Activated CD4-positive, CD25-positive, alpha-beta regulatory T cell (primary cell): ENCODE measurements around the gene MAPKBP1.
"Not testable (repeated sequence)": the region's sequence is repeated elsewhere in the genome, so short reads cannot be mapped to it uniquely, and the experiment has no call there.

Experiments
- DNase-seq, 4 experiments: peaks; one replicate each; lab custom pipeline; 2025; lab: John Stamatoyannopoulos, UW

The MAPKBP1 gene

GRCh38 chr15:41774062-41774881 is at the start of gene MAPKBP1:
Gene MAPKBP1 (plus strand): TSS chr15:41774484. CDS start chr15:41775276, 792 bp downstream.
- peak; percentile 88 to 96 (median 93) for DNase-seq

GRCh38 chr15:41727143-41727542 is 47.1 kb upstream of the MAPKBP1 start:
- no peak for DNase-seq

DNA sequence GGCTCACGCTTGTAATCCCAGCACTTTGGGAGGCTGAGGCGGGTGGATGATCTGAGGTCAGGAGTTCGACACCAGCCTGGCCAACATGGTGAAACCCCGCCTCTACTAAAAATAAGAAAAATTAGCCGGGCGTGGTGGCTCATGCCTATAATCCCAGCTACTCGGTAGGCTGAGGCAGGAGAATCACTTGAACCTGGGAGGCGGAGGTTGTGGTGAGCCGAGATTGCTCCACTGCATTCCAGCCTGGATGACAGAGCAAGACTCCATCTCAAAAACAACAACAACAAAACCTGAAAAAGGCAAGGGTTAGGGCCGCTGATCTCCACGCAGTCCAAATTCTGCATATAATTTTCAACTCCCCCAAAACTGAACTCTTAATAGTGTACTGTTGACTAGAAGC is 46.2 kb upstream of the MAPKBP1 start:
- DNase-seq, result not testable (repeated sequence)

GRCh38 chr15:41730543-41730942 is 43.7 kb upstream of the MAPKBP1 start:
- no peak for DNase-seq

DNA sequence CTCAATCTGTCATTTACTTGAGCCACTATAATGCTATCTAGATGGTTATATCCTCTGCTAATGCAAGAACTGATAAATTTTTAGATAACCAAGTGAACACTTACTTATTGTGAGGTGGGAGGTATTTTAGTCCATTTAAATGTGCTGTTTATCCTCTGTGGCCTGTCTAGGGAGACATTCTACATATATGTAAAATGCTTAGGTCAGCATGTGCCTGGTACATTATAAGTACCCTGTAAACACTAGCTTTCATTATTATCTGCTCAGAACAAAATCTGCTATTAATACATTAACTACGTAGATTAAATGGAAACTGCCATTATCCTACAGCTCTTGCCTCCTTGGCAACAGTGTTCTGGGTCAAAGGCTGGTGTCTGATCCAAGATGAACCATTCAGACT is 41.8 kb upstream of the MAPKBP1 start:
- no peak for DNase-seq

DNA sequence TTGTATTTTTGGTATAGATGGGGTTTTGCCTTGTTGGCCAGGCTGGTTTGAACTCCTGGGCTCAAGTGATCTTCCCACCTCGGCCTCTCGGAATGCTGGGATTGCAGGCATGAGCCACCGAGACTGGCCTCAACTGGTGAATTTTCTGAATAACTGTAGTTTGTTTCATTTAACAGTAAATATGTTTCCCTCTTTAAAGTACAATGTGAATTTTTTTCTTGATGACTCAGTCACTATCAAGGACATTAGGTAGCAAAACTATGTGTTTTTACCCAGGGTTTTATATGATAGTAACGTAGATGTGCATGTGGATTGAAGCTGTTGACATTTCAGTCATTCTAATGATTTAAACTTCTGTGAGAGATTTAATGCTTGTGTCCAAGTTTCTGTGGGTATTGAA is 40.2 kb upstream of the MAPKBP1 start:
- DNase-seq, result no peak

DNA sequence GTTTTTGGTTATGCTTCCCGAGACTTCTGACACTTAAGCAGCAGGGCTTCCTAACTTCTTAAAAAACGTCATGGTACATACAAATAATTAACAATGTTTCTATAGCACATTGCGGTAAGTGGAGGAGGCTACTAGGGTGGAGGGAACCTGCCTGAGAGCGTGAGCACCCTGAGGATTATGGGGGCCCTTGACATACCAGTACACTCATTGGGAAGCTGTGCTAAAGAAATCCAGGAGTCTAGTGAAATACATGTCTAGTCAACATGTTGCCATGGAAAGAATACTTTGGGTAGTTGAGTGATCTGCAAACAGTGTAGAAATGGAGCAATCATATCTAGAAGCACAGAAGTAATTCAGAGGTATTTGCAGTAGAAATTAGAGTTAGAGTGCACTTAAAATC is 39.2 kb upstream of the MAPKBP1 start:
- no peak for DNase-seq

DNA sequence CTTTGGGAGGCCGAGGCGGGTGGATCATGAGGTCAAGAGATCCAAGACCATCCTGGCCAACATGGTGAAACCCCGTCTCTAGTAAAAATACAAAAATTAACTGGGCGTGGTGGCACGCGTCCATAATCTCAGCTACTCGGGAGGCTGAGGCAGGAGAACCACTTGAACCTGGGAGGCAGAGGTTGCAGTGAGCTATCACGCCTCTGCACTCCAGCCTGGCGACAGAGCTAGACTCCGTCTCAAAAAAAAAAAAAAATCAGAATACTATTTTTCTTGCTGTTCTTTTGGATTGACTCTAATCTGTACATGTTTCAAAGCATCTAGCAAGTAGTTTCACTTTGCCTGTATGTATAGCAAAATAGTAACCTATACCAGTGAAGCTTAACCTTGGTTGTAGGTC is 38.8 kb upstream of the MAPKBP1 start:
- DNase-seq, result not testable (repeated sequence)

DNA sequence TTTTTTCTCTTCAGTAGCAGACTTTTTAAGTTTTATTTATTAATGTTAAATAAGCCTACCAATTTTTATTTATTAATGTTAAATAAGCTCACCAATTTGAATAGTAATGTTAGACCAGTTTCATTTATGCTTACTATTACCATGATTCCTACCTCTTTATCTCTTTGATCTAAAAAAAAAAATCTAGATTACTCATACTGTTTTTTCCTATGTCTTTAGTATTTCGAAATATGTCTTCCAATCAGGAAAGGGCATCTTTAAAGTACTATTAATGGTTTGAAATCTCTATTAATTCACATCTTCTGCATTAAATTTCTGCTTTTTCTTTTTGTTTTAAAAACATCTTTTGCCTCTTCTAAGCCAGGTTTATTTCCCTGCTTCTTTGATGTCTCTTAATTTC is 27.5 kb upstream of the MAPKBP1 start:
- DNase-seq, result no peak

- no peak for DNase-seq
Observed at GRCh38 chr15:41756198-41756597, 18.1 kb upstream of the MAPKBP1 start.

GRCh38 chr15:41772720-41773331 is 1.5 kb upstream of the MAPKBP1 start:
- peak in 3 of 4 experiments; percentile 14 to 34 (median 21) for DNase-seq

- DNase-seq, result no peak
Observed at GRCh38 chr15:41773332-41773728, 954 bp upstream of the MAPKBP1 start.

GRCh38 chr15:41773729-41774061 is 589 bp upstream of the MAPKBP1 start:
- DNase-seq, result no peak

- DNase-seq, result no peak
Observed at GRCh38 chr15:41774882-41775417, 666 bp downstream of the MAPKBP1 start.

- DNase-seq, result no peak
Observed at GRCh38 chr15:41775651-41776050, 1.4 kb downstream of the MAPKBP1 start.

DNA sequence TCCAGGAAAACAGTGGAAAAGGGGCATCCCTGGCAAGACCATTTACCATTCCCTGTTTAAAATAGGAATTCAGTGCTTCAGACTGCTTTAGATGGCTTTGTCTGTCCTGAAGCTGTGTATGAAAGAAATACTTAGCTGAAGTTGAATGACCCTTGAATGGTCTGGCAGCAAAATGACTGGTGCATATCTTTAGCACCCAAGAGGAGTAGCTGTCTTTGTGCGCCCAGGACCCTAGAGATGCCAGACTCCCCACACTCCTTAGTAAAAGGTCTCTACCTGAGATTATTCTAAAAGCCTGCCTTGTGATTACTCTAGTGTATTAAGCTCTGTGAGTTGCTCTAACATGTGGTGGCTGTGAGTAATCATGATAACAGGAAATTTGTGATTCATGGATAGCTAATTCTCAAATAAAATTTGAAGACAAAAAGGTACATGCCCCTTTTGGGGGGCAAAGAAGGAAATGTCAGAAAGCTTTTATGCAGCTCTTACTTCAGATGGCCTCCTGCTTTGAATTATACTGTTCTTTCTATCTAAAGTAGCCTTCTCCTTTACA is 3.2 kb downstream of the MAPKBP1 start:
- no peak for DNase-seq

- no peak for DNase-seq
Observed at GRCh38 chr15:41778521-41778920, 4.2 kb downstream of the MAPKBP1 start.

- DNase-seq, result no peak
Observed at GRCh38 chr15:41779662-41780157, 5.4 kb downstream of the MAPKBP1 start.

DNA sequence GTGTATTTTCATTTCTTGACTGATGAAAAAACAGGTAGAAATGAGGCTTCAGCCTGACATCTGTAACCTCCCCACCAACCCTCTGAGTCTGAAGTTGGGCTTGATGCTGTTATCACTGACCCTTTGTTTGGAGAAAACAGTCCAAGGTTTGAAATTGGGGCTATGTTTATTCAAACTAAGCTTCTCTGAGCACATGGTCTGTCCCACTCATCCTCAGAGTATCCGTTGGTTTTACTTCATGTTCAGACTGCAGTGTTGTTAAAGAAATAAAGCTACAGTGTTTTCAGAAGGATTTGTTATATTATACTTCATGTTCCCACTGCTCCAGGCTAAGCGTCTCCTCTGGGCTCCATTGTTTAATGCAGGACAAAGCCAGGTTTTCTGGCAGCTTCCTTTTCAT is 6.0 kb downstream of the MAPKBP1 start:
- DNase-seq, result no peak

GRCh38 chr15:41780727-41781126 is 6.4 kb downstream of the MAPKBP1 start:
- DNase-seq, result no peak

GRCh38 chr15:41782371-41783282 is 8.3 kb downstream of the MAPKBP1 start:
- no peak for DNase-seq

DNA sequence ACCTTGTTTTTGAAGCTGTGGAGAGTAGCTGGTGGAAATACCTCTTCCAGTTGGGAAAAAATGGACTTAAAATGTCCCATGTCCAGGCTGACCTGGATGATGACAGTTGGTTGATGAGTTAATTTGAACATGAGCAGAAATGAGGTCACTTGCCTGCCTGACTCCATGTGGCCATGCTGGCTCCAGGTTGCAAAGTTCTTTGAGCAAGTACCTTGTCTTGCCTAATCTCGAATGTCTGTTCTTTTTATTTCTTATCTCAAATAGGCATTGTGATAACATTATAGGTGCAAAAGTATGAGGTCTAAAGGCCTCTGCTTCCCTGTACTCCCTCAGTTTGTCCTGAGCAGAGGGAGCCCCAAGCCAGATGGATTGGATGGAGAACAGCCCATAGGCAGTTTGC is 9.0 kb downstream of the MAPKBP1 start:
- DNase-seq, result no peak
